ENCODE data around the gene UBASH3B.

UBASH3B gene

DNA sequence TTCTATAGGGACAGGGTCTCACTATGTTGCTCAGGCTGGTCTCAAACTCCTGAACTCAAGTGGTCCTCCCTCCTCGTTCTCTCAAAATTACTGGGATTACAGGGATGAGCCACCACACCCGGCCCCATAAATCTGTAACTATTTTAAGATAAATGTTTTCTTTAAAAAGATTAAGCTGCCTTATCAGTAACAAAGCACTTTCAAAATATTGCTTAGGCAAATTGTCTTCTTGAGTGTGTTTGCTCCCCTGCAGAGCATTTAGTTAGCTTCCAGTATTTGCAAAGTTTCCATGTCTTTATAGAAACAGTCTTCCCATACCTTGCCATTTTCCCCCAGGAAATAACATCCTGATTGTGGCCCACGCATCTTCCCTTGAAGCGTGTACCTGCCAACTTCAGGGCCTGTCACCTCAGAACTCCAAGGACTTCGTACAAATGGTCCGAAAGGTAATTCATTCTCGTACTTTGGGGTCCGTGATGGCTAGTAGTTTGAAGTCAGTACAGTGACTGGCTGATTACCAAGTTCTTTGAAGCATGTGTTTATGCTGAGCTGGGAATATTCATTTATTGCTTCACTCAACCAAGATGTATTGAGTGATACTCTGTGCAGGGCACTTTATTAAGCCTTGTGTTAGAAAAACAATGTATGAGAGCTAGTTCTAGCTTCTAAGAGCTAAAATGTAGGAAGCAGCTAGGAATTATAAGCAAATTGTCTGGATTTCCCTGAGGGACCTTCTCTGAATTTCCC, 152.4 kb downstream of the UBASH3B start:
- DNase-seq (ENCODE audit: extremely low read depth, low read depth): no peak
- TF ChIP-seq, protein P1, sequence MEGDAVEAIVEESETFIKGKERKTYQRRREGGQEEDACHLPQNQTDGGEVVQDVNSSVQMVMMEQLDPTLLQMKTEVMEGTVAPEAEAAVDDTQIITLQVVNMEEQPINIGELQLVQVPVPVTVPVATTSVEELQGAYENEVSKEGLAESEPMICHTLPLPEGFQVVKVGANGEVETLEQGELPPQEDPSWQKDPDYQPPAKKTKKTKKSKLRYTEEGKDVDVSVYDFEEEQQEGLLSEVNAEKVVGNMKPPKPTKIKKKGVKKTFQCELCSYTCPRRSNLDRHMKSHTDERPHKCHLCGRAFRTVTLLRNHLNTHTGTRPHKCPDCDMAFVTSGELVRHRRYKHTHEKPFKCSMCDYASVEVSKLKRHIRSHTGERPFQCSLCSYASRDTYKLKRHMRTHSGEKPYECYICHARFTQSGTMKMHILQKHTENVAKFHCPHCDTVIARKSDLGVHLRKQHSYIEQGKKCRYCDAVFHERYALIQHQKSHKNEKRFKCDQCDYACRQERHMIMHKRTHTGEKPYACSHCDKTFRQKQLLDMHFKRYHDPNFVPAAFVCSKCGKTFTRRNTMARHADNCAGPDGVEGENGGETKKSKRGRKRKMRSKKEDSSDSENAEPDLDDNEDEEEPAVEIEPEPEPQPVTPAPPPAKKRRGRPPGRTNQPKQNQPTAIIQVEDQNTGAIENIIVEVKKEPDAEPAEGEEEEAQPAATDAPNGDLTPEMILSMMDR (IDR thresholded peaks at IDR 0.05; ENCODE audit: low read depth, low read length, missing control alignments): no peak
- H3K4me3 ChIP-seq (replicated peaks; ENCODE audit: low read depth, low read length): no peak overlapping the region

DNA sequence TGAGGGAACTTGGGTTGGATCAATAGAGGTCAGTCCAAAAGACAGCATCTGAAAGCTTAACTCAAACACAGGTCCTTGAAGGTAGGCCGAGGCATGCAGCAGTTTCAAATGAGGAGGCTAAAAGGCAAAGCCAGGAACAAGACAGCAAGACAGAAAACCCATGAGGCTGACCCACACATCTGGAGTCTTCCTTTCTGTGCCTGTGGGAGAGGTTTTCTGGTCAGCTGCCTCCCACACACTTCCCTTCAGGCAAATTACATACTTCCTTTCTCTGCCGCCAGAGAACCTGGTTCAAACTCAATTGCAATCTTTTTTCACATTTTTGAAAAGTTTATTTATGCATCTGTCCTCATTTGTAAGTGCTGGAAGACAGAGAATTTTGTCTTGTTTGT, 153.0 kb downstream of the UBASH3B start:
- TF ChIP-seq, protein P1 (IDR thresholded peaks at IDR 0.05; ENCODE audit: low read depth, low read length, missing control alignments): no peak
- peak; percentile 59 for DNase-seq (ENCODE audit: extremely low read depth, low read depth)
- no peak overlapping the region for H3K4me3 ChIP-seq (replicated peaks; ENCODE audit: low read depth, low read length)

DNA sequence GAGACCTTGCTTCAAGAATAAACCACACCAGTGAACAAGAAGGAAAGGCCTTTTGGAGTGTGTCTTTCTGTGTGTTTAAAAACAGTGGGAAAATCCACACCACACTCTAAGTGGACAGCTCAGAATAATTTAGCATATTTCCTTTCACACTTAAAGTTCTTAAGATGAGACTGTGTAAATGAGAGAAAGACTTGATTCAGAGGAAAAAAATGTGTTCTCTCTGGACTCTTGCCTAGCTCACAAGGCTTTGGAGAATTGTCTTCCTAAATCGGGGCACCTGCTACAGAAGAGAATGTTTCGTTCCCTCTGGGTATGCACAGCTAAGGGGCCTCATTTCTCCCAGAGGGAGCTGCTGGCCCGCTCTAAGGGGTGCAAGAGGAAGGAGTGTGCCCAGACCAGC, 154.3 kb downstream of the UBASH3B start:
- TF ChIP-seq, protein P1 (IDR thresholded peaks at IDR 0.05; ENCODE audit: low read depth, low read length, missing control alignments): no peak
- DNase-seq (ENCODE audit: extremely low read depth, low read depth): no peak
- no peak overlapping the region for H3K4me3 ChIP-seq (replicated peaks; ENCODE audit: low read depth, low read length)

DNA sequence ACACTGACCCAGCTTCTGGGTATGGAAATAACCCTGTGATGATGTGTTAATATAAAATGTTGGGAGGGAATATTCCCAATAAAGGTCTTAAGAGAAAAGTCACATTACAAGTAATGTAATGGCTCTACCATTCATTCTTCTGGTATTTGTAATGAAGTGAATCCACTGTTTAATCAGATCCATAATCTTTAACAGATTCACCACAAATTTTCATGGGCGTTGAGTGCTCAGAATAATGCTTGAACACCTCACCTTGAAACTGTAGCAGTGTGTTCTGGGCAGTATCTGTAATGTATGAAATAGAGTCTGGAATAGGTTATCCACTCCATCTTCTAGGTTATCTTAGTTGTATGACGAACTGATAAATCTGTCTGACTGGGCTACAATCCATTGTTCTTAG, 156.2 kb downstream of the UBASH3B start:
- no peak overlapping the region for H3K4me3 ChIP-seq (replicated peaks; ENCODE audit: low read depth, low read length)
- no peak for DNase-seq (ENCODE audit: extremely low read depth, low read depth)
- TF ChIP-seq, protein P1 (IDR thresholded peaks at IDR 0.05; ENCODE audit: low read depth, low read length, missing control alignments): no peak

DNA sequence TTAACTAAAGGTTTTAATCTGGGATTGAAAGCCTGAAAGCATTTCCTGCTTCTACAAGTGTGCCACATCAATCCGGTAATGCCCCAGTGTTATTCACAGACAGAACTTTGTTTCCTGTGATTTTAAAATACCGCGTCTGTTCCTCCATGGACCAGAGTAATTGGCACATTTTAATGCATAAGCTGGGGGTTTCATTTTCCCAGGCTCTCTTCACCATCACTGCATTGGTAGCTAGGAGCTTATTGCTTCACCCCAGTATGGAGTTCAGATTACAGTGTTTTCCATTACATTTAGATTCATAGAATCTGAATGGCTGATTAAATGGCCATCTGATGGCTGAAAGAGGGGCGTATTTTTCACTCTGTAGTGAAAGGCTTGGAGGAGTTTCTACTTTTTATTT, 157.1 kb downstream of the UBASH3B start:
- TF ChIP-seq, protein P1 (IDR thresholded peaks at IDR 0.05; ENCODE audit: low read depth, low read length, missing control alignments): no peak
- no peak overlapping the region for H3K4me3 ChIP-seq (replicated peaks; ENCODE audit: low read depth, low read length)
- DNase-seq (ENCODE audit: extremely low read depth, low read depth): no peak

DNA sequence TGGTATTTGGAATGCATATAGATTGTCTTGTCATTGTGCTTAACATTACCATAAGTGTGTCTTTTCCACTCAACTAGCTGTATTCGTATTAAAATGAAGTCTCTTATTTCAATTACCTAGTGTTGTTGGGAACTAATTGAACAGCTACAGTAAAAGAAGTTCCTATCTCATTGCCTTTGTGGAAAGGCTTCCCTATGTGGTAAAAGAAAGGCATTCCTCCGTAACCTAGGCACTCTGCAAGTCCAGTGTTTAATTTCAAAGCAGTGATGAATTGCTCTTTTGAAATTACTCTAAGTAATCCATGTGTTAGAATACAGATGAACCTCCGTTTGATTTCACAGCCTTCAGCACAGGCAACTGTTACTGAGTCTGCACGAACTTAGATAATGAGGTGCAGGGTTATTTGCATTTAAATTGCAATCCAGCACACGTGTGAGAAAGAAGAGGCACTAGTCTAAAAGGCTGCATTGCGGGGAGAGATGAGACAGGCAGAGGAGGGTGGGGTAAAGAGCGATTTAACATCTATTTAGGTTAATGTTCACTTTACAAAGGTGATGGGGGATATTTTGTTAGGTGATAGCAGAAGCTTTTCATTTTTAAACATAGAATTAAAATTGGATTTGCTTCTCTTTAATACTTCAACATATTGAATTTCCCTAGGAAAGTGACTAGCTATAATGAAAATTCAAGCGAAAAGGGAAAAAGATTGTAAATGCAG, 157.8 kb downstream of the UBASH3B start:
- no peak for DNase-seq (ENCODE audit: extremely low read depth, low read depth)
- H3K4me3 ChIP-seq (replicated peaks; ENCODE audit: low read depth, low read length): no peak overlapping the region
- TF ChIP-seq, protein P1 (IDR thresholded peaks at IDR 0.05; ENCODE audit: low read depth, low read length, missing control alignments): no peak

All from HFF-Myc (cell line).